ENCODE results near the gene RPLP1.

DNA sequence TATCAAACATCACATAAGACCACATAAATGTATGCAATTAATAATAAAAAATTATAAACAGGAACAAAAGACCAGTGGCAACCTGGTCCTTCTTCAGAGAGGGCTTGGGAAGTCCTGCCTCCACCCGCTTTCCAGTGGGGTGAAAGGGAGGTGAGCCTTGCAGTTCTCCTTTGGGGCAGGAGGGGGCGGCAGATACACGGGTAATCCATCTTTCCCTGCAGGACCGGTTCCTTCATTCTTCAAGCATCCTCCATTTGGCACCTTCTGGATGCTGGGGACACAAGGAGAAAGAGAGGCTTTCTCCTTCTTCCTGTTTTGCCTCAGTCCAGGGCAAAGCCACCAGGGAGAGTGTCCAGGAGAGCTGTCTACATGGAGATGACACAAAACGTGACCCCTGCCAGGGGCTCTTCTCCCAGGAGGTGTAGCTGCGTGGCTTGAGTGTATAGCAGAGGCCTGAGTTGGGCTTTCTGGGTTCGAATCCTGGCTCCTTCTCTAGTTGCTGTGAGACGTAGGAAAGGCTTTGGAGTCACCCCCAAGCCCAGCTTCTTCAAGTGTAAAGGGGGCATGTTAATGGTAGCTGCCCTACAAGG is 23.2 kb downstream of the RPLP1 start:
- TF ChIP-seq, protein P1, sequence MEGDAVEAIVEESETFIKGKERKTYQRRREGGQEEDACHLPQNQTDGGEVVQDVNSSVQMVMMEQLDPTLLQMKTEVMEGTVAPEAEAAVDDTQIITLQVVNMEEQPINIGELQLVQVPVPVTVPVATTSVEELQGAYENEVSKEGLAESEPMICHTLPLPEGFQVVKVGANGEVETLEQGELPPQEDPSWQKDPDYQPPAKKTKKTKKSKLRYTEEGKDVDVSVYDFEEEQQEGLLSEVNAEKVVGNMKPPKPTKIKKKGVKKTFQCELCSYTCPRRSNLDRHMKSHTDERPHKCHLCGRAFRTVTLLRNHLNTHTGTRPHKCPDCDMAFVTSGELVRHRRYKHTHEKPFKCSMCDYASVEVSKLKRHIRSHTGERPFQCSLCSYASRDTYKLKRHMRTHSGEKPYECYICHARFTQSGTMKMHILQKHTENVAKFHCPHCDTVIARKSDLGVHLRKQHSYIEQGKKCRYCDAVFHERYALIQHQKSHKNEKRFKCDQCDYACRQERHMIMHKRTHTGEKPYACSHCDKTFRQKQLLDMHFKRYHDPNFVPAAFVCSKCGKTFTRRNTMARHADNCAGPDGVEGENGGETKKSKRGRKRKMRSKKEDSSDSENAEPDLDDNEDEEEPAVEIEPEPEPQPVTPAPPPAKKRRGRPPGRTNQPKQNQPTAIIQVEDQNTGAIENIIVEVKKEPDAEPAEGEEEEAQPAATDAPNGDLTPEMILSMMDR (IDR thresholded peaks at IDR 0.05; ENCODE audit: low read depth, low read length, poor library complexity, severe bottlenecking), result peak; percentile 78
- TF ChIP-seq EZH2phosphoT487 (IDR thresholded peaks at IDR 0.05; ENCODE audit: borderline replicate concordance, low read length), result no peak

All from DOHH2 (cell line).